GM19452 (cell line): ENCODE results near the gene PUS1.

Experiments
- ATAC-seq: cut with Tn5 transposase; IDR thresholded peaks from one replicate; pipeline ENCODE4 v1.9.1; 2021; ENCODE audit not compliant: unreplicated experiment

The PUS1 gene

GRCh38 chr12:131915823-131916222 is 13.3 kb upstream of the PUS1 start:
- ATAC-seq = no peak

- ATAC-seq = no peak
Observed at GRCh38 chr12:131916306-131917138, 12.6 kb upstream of the PUS1 start.

- ATAC-seq = no peak
Observed at GRCh38 chr12:131917139-131917710, 11.9 kb upstream of the PUS1 start.

GRCh38 chr12:131917711-131918306 is 11.3 kb upstream of the PUS1 start:
- ATAC-seq = no peak

- ATAC-seq = no peak
Observed at GRCh38 chr12:131918311-131919050, 10.6 kb upstream of the PUS1 start.

- no peak for ATAC-seq
Observed at GRCh38 chr12:131919051-131919347, 10.1 kb upstream of the PUS1 start.

GRCh38 chr12:131919366-131920156 is 9.5 kb upstream of the PUS1 start:
- no peak for ATAC-seq

- ATAC-seq = no peak
Observed at GRCh38 chr12:131920157-131920508, 8.9 kb upstream of the PUS1 start.

- no peak for ATAC-seq
Observed at GRCh38 chr12:131920902-131921840, 7.9 kb upstream of the PUS1 start.

GRCh38 chr12:131921866-131922769 is 7.0 kb upstream of the PUS1 start:
- no peak for ATAC-seq

- ATAC-seq = no peak
Observed at GRCh38 chr12:131922772-131923171, 6.3 kb upstream of the PUS1 start.

- ATAC-seq = peak; percentile 87
Observed at GRCh38 chr12:131923260-131923659, 5.8 kb upstream of the PUS1 start.

GRCh38 chr12:131927110-131928079 is 1.7 kb upstream of the PUS1 start:
- ATAC-seq = no peak

- peak; percentile 0 for ATAC-seq
Observed at GRCh38 chr12:131928080-131928710, 881 bp upstream of the PUS1 start.

- ATAC-seq = no peak
Observed at GRCh38 chr12:131929581-131930456, 743 bp downstream of the PUS1 start.

GRCh38 chr12:131930510-131930909 is 1.4 kb downstream of the PUS1 start:
- no peak for ATAC-seq
